Panc1 (cell line): Measurements from ENCODE around the gene CRADD.

Experiments
- TCF7L2 ChIP-seq: IDR thresholded peaks from 2 replicates; pipeline ENCODE4 v1.6.1; 2011; ENCODE audit warnings: mild to moderate bottlenecking, low read depth, low read length, inconsistent platforms
- TF ChIP-seq, protein P1 (sequence below): fragments of 450-650 bp; IDR thresholded peaks from 2 replicates; pipeline ENCODE4 v1.5.1; 2017; ENCODE audit warnings: mild to moderate bottlenecking

DNA sequence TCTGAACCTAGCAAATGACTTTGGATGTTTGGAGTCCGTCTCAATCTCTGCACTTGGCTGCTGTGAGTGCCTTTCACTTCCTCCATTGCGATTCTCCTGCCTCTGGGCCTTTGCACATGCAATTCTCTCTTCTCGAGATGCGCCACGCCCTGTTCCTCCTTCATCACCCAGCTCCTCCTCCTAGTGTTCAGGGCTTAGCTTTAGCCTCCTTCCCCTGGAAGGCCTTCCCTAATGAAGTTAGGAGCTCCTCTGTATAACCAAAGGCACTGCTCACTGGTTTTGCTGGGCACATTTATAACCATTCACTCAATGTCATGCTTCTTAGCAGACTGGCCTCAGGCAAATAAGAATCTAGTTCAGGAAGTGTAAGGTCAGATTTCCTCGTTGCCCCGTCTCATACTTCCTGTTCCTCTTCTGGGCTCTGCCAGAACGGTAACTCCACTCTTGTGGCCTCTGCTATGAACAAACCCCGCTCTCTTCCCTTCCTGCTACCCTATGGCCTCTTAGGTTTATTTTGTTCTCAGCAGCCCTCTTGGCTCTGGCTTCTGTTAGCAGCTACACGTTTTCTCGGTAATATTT, 171.4 kb downstream of the CRADD start:
- TF ChIP-seq, protein P1, sequence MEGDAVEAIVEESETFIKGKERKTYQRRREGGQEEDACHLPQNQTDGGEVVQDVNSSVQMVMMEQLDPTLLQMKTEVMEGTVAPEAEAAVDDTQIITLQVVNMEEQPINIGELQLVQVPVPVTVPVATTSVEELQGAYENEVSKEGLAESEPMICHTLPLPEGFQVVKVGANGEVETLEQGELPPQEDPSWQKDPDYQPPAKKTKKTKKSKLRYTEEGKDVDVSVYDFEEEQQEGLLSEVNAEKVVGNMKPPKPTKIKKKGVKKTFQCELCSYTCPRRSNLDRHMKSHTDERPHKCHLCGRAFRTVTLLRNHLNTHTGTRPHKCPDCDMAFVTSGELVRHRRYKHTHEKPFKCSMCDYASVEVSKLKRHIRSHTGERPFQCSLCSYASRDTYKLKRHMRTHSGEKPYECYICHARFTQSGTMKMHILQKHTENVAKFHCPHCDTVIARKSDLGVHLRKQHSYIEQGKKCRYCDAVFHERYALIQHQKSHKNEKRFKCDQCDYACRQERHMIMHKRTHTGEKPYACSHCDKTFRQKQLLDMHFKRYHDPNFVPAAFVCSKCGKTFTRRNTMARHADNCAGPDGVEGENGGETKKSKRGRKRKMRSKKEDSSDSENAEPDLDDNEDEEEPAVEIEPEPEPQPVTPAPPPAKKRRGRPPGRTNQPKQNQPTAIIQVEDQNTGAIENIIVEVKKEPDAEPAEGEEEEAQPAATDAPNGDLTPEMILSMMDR, result no peak
- TF ChIP-seq TCF7L2, result no peak
